NCI-H2227 (cell line): ENCODE measurements around the gene HELB.

ENCODE experiments used
- DNase-seq: peaks from one replicate; lab custom pipeline; 2025; ENCODE audit not compliant: unreplicated experiment; lab: John Stamatoyannopoulos, UW

Gene HELB

DNA sequence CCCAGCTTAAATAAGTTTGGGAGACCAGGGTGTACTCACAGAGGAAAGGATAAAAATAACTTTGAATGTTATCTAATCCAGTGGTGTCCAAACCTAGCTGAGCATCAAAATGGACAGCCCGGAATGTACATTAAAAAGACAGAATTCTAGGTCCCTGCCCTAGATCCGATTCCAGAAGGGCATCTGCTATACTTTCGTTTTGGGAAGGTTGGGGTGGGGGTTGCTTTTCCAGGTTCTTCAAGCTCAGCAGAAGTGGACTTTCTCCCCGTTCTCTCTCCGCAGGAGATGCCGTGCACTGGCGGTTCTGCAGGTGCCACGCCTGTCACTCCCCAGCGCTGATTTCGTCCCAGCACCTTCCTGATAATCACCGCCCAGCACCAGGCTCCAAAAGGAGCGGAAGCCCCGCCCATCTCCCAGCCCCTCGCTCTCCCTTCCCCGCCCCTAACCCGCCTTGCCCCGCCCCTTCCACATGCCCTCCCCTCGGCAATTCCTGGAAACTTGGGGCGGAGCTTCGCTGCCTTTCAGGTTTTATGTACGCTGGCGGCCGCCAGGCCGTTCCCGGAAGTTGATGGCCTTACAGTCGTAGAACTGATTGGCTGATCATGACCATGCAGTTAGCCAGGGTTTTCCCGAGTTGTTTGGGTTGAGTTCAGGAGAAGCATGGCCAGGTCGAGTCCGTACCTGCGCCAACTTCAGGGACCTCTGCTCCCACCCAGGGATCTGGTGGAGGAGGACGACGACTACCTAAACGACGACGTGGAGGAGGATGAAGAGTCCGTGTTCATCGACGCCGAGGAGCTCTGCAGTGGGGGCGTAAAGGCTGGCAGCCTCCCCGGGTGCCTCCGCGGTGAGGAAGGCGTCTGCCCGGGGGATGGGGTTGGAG, at the start of gene HELB:
Gene HELB (plus strand): TSS at position 550 of the 883 bp plus-strand sequence. CDS start 111 bp downstream, at position 661.
- DNase-seq: peak; percentile 96

DNA sequence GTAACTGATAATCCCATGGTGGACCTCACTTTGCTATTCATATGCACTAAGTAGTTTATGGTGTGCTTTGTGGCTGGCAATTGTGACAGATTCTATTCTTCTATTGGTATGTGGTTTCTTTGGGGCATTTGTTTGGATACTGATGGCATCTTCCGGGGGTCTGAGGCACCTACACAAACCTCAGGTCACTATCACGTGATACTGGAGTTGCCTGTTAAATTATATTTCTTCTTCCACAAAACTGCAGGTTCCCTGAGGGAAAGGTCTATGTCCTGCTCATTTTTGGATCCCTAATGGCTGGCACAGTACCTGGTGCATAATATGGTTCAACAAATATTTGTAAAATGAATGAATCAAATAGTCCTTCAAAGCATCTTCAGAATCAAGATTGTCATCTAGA, 49.5 kb upstream of the HELB start:
- DNase-seq: no peak

DNA sequence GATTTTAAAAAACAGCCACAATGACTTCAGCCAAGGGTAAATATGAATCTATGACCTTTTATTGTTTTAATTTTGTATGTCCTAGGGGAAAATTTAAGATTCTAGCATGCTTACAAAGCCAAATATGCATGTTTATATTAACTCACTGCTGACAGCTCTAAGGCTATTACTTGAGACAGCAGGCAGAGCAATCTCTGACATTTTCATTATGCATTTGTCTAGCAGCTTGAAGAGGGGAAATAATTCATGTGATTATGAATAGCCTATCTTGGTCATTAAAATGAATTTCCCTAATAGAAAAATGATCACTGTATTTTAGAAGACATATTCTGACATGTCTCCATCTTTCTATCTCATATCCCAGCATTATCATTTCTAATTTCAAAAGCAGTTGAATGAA, 46.6 kb upstream of the HELB start:
- DNase-seq: no peak

DNA sequence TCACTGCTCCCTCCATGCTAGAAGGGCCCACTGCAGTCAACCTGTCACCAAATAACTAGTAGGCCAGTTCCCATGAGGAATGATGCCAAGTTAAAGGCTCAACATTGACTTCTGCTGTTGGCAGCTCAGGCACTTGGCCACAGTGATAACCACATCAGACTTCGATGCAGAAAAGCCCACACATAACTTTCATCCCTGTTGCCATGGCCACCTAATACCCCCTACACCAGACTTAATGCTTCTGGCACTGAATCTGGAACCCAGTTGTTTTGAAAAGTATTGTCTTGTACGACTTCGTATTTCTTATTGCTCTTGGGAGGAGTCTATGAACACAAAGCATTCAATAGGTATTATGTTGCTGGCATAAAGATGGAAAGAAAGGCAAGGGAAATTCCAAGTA, 44.3 kb upstream of the HELB start:
- no peak for DNase-seq

DNA sequence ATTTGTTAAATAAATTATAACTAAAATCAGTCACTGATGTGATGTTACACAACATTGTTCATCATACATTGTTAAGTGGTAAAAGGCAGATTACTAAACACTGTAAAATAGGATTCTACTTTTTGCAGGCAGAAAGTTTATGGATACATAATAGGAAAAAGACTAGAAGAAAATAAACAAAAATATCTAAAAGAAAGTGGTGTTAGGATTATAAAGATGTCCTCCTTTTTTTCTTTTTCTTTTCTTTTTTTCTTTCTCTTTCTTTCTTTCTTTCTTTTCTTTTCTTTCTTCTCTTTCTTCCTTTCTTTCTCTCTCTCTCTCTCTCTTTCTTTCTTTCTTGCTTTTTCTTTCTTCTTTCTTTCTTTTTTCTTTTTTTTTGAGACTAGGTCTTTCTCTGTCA, 39.6 kb upstream of the HELB start:
- no peak for DNase-seq

DNA sequence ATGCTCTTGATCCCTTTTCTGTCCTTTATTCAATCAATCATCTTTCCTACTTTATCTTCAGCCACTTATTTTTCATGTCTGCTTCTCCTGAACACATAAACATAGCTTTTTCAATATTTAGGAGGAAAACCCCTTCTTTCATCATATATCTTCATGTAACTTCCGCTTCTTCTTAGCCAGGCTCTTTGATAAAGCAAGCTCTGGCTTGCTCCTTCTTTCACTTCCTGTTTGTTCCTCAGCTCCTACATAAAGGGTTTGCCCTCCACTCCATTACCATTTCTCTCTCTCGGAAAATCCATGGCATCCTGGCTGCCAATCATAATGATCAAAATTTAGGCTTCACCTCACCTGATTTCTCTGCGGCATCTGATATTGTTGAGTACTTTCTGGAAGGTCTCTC, 33.7 kb upstream of the HELB start:
- no peak for DNase-seq

DNA sequence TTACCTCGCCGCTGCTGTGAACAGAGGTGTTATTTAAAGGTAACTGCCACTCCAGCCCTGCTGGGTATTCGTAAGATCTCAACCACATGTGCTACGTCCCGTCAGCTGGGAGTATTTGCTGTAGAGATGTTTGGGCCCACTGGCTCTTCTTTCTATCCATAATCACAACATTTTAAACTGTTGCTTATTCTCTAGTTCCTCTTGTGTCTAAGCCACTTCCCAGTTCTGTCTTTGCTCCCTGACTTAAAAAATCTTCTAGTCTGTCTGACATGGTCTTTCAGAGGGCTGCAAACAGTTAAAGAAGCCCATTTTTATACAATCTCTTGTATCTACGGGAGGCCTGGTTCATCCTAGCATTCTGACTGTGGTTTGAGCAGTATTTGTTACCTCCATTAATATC, 33.2 kb upstream of the HELB start:
- no peak for DNase-seq

DNA sequence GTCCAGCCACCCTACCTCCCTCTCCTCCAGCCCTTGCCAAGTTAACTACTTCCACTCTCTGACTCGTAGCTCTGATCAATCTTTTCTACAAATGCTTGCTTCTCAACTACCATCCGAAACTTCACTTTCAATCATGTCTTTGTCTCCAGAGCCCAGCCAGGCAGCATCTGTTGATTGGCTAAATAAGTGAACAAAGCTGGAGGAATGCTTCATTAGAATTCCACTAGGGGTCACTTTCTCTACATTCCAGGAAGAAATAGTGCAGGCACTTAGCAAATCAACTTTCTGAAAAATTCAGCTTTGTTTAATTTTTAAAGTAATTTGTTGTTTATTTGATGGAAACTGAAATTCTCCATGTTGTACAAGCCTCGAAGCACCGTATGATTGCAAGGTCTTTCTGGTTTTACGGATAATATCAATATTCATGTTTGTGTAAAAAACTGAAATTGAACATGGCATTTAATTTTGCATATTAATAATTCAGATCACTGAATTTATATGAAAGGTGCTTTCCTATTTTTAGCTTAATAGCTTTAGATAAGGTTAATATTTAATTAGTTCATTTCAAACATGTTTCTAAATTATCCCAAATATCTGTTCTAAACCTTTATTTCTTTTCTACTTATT, 32.4 kb upstream of the HELB start:
- DNase-seq: peak; percentile 24

DNA sequence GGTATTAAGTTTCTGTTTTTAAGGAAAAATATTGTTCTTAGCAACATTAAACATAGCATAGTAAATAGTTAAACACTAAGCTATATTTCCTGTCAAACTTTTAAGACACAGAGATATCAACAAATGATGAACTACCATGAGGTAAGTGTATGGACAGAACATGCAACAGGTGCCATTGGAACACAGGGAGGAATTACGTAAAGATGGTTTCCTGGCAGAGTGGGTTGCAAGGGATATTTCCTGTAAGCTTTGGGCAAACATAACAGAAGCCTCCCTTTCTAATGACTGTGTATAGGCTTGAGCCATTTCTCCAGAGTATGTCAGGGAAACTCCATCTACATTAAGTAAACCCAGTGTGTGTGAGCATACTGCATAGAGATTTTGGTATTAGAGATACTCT, 31.7 kb upstream of the HELB start:
- no peak for DNase-seq

DNA sequence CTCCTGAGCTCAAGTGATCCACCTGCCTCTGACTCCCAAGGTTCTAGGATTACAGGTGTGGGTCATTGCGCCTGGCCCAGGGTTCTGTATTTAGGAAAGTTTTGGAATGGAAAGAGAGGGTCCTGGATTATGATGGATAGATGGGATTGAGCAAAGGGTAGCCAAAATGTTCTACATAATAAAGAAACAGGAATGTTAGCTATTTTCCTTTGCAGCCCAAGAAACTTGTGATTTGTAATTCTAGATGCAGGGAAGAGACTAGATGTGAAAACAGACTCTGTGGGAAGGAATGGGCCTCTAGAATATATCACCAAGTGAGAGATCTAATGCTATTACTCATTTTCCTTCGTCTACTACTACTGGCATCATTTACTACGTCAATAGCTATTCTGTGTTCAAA, 29.6 kb upstream of the HELB start:
- DNase-seq: no peak

DNA sequence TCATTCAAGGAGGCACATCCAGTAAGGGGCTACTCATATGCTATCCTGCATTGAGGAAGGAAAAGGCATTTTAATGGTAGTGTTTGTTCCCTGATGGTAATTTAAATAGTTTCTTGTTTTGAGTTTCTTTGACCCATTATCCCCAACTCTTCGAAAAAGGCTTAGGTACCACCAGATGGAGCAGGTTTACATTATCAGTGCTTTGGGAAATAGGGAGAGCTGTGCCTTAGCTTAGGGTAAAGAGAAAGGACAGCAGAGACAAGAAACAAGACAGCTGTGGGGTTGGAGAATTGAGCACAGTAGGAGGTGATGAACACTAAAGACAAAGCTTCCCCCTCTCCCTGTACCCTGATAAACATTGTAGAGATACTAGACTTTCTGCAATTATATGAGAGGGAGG, 29.1 kb upstream of the HELB start:
- DNase-seq: no peak

DNA sequence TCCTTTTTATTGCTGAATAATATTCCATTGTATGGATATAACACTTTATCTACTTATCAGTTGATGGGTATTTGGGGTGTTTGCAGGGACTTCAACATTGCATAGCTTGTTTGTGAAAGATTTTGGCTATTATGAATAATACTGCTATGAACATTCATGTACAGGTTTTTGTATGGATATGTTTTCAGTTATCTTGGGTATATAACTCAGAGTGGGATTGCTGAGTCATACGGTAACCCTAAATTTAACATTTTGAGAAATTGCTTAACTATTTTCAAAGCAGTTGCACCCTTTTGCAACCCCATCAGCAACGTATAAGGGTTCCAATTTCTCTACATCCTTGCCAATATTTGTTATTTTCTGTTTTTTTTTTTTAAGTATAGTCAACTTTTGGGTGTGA, 27.3 kb upstream of the HELB start:
- DNase-seq: no peak

DNA sequence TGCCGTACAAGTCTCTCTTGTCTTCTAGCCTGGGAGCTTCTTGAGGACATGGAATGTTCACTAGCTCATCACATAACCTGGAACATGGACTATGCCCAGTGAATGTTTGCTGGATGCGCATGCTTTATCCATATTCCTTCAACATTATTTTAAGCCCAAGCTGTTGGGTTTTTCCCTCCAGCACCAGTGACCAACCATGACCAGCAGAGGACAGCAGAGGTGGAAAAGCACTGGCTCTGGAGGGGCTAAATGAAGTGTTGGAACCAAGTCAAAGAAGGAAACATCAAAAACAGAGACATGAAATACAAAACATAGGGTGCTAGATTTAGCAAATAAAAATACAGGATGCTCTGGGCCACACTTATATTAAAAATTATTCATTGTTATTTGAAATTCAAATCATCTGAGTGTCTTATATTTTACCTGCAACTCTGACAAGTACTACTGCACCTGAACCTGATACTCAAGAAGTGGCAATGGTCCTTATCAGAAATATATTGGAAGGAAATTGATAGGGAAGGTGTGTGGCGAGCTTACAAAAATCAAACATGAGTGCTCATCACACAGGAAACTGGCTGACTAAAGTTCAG, 23.1 kb upstream of the HELB start:
- DNase-seq: peak; percentile 11

DNA sequence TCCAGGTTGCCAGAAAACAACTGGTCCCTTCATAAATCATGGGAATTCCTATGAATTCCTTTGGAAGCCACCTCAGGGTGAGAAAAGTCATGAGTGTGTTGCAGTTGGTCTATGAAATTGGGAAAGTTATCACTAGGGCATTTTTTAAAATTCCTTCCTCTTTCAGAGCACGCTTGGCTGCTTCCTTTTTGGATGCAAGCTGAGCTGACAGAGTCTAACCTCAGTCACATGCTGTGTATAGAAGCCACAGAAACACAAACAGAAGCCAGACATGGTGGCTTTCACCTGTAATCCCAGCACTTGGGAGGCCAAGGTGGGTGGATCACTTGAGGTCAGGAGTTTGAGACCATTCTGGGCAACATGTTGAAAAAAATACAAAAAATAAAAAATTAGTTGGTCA, 21.7 kb upstream of the HELB start:
- DNase-seq: no peak

DNA sequence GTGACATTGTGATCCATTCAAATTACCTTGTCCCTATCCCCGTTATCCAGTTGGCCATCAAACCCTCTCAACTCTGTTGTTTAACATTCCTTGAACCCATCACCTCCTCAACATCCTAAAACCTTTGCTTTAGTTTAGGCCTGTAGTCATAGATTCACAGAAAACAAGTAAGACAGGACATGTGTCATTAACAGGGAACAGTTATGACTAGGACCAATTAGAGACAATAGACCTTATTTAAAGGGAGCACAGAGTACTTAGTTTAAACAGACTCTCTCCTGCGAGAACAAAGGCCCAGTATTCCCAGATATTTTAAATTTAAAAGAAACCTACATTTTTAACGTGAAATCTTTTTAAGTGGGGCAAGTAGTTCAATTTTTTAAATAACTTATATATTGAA, 20.0 kb upstream of the HELB start:
- no peak for DNase-seq

DNA sequence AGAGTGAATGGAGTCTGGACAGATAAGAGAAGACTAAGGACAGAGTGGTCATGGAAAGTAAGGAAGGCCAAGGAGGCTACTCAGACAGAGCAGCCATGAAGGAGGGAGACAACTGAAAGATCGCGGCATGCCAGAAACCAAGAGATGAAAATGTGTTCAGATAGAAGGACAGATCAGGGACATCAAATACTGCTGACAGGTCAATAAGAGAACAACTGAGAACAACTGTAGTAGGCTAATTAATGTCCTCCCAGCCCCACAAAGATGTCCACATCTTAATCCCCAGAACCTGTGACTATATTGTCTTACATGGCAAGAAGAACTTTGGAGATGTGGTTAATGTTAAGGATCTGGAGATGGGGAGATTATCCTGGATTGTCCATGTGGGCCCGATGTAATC, 15.0 kb upstream of the HELB start:
- DNase-seq: no peak

DNA sequence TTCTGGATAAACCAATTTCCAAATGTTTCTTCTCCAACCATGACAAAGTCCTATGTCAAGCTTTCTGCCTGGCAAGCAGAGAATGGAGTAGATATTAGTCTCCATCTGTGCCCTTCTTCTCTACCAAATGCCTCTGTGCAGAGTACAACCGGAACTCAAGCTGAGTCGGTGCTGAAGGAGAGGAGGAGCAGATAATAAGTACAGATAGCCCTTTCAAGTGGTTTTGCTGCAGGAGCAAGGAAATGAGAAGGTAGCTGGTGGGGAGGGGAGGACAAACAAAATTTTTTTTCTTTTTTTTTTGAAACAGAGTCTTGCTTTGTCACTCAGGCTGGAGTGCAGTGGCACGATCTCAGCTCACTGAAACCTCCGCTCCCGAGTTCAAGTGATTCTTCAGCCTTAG, 14.2 kb upstream of the HELB start:
- no peak for DNase-seq

DNA sequence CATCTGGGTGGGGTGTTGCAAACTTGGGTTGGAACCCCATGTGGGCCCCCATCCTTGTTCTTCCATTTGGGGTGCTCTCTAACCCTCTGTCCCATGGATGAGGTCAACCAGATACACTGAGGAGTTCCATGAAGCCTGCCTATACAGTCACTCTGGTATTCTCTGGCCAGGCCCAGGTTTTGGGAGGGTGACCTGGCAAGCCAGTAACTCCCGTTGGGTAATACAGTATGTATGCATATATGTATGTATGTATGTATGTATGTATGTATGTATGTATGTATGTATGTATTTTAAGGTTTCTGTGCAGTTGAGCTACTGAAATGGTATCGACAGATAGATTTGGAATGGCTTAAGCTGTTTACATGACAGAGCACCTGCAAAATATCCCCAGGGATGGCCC, 12.8 kb upstream of the HELB start:
- DNase-seq: no peak

DNA sequence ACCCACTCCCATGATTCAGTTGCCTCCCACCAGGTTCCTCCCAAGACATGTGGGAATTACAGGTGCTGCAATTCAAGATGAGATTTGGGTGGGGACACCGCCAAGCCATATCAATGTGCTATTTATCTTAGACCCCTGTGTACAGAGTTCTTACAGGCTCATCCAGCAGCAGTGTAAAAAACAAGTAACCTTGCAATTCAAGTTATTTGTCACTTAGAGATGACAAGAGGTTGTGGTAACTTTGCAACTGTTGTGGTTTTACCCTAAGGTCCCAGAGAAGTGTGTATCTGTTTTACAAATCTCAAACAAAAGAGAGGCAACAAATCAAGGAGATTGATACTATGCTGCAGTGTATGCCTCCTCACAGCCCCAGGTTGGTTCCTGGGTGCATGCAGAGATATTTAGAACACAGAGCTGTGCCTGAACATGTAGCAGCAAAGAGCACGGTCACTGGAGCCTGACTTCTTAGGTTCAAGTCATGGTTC, 11.5 kb upstream of the HELB start:
- no peak for DNase-seq

DNA sequence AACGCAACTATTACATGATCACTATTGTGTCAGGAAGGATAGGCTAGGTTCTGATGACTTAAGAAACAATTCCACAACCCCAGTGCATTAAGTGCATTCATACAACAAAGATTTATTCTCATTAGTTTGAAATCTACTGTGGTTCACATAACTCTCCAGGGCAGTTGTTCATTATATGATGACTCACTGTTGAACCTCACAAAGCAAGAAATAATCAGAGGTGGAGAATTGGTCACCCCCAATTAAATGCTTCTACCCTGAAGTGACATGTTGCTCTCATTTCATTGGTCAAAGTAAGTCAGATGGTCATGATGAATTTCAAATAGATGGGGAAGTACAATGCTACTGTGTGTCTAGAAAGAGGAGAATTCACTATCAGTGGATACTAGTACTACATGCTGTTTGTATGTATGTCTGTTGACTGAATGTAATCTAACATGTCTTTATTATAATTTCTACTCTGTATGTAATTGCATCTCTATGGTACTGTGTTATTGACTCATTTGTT, 6.1 kb upstream of the HELB start:
- DNase-seq: no peak

DNA sequence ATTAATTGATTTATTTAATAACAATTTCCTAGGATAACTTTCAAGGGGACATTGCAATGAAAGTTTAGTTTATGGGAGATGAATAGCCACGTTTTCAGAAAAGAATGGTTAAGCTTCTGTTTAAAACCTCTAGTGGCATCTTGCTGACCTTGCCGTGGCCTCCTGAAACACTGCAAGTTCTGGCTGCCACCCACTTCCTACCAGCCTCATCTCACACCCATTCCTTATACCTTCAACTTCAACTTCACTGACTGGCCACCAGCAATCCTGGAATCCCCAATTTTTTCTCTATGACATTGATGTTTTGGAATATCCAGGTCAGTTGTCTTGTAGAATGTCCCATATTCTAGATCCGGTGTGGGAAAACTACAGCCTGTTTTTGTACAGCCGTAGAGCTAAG, 5.2 kb upstream of the HELB start:
- no peak for DNase-seq

DNA sequence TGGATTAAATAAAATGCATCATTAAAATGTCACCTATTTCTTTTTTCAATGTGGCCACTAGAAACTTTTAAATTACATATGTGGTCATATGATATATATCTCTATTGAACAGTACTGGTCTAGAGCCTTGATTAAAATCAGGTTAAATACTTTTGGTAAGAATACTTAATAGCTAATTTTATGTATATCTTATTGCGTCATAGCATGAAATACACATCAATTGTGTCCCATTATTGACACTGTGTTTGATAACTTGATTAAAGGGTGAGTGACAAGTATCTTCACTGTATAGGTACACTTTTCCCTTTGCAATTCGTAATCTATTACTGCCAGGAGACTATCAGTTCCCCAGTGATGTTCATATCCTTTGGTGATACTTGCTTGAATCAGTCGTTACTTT, 4.4 kb upstream of the HELB start:
- no peak for DNase-seq
